Posterior cingulate gyrus (tissue), 11 donors: Measurements from ENCODE around the gene AEBP2.
"Not testable (repeated sequence)": the region's sequence is repeated elsewhere in the genome, so short reads cannot be mapped to it uniquely, and the experiment has no call there.

ENCODE experiments used
- DNase-seq, 10 donors: peaks; one replicate each; pipeline versions ENCODE4 v3.0.0 to v3.0.0-alpha.2; 2020 to 2021; ENCODE audit warnings: mixed read lengths in 3 of 10
- intact Hi-C: fragments of 100-400 bp; cut with DNase I; formaldehyde crosslinking; loops from one replicate; pipeline ENCODE4 v1.15.1; 2023

Gene AEBP2

GRCh38 chr12:19415563-19415962 is 23.7 kb upstream of the AEBP2 start:
- DNase-seq, result no peak
- intact Hi-C loops, result no loop called here

GRCh38 chr12:19419086-19419485 is 20.2 kb upstream of the AEBP2 start:
- intact Hi-C loops, result no loop called here
- DNase-seq, result peak in 2 of 10 donors; percentile 11 to 29

DNA sequence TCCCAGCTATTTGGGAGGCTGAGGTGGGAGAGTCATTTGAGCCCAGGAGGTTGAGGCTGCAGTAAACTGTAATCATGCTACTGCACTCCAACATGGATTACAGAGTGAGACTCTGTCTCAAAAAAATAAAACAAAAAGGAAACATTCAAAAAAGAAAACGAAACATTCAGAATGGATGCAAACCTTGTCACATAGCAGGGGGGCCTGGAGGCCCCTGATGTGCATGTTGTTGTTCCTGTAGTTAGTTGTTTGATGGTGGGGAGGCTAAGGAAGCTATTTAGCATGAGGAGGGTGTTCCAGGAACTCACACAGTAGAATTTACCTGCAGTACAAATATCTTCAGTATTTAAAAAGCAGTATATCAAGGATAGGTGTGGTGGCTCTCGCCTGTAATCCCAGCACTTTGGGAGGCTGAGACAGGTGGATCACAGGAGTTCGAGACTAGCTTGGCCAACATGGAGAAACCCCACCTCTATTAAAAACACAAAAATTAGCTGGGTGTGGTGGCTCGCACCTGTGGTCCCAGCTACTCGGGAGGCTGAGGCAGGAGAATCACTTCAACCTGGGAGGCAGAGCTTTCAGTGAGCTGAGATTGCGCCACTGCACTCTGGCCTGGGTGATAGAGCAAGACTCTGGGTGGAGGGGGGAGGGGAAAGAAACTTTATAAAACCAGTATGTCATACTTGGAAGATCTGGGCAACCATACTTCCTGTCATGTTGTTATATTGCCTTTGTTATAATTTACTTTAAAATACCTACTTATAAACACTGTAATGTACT is 17.6 kb upstream of the AEBP2 start:
- DNase-seq, result peak in 2 of 10 donors; percentile 12 to 16
- intact Hi-C loops, result no loop called here

DNA sequence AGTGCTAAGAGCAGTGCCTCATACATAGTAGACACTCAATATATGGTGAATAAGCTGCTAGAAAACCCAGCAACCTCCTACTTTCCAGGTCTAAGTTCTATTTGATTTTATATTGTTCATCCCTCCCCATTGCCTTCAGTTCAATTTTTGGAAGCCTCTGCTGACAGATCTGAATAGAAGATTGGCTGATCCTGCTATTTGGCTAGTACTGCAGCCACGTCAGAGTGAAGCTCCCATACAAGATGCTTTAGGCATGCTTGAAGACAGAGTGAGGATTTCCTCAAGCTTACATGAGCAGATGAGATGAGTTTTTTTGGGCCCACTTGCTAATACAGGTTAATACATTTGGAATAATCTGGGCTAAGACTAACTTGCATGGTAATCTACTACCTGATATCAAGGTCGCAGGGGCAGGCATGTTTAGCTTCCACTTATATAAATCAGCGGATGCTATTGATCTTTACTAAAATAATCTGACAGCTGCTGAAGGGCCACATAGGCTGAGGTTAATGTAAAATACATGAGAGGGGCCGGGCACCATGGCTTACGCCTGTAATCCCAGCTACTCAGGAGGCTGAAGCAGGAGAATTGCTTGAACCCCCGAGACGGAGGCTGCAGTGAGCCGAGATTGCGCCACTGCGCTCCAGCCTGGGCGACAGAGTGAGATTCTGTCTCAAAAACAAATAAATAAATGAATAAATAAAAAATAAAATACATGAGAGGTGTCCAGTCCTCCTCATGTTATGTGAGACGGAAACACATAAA is 15.9 kb upstream of the AEBP2 start:
- intact Hi-C loops, result no loop called here

GRCh38 chr12:19428246-19428645 is 11.0 kb upstream of the AEBP2 start:
- intact Hi-C loops, result no loop called here
- no peak for DNase-seq

More for the DNA sequence above, 15.9 kb upstream of the AEBP2 start:
- peak in 2 of 10 donors; percentile 6 to 43 for DNase-seq

DNA sequence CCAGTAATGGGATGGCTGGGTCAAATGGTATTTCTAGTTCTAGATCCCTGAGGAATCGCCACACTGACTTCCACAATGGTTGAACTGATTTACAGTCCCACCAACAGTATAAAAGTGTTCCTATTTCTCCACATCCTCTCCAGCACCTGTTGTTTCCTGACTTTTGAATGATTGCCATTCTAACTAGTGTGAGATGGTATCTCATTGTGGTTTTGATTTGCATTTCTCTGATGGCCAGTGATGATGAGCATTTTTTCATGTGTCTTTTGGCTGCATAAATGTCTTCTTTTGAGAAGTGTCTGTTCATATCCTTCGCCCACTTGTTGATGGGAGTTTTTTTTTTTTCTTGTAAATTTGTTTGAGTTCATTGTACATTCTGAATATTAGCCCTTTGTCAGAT is 9.8 kb upstream of the AEBP2 start:
- intact Hi-C loops, DNase-seq: not testable (repeated sequence)

DNA sequence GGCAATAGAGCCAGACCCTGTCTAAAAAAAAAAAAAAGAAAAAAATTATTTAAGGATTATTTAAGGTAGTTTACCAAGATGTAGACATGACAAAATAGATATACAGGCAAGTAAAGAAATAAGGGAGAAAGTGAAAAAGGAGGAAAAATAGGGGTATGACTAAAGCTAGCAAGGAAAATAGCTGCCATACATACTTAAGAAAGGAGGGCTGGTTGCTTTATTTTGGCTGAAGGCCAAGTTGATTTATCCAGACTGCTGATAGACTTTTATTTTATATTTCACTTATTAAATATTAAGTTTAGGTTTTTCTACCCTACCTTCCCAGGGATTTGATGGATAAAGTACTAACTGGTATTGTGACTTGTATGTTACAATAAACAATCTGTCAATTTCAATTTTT is 8.3 kb upstream of the AEBP2 start:
- intact Hi-C loops, result no loop called here

DNA sequence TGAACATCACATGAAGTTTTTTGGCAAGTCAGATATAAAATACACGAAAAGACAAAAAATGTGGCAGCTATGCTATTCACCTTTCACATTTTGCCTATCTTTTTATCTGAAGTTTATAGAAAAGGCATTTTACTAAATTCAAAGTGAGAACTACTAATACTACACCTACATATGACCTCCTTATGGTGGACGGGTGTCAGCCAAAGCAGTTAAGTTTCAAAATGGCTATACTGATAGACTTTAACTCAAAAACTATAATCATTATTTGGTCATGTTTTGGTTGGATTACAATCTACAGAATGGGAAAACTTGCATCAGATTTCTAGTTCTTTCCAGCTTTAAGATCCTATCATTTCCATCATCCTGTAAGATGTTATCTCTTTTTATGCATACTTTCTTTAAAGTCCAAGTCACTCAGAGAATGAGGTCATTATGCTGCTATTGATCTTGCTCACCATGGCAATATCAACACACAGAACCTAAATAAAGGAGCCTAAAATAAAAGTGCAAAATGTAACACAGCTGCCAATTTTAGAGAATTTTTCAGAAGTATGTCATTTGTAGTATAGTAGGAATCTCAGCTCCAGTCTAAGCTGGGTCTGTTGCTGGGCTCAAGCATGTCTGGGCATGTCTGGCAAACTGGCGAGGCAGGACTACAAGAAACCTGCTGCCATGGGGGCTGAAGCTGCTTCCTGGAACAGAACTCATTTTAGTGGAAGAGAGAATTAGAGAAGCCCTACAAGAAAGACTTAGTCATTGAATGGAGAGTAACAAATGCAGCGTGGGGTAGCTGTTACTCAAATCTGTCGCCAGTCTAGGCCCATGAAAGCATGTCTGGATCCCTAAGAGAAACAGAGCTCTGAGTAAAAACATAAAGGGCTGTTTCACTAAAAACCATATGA is 7.6 kb upstream of the AEBP2 start:
- intact Hi-C loops, result no loop called here
- DNase-seq, result no peak

More for the DNA sequence above, 8.3 kb upstream of the AEBP2 start:
- DNase-seq, result no peak

DNA sequence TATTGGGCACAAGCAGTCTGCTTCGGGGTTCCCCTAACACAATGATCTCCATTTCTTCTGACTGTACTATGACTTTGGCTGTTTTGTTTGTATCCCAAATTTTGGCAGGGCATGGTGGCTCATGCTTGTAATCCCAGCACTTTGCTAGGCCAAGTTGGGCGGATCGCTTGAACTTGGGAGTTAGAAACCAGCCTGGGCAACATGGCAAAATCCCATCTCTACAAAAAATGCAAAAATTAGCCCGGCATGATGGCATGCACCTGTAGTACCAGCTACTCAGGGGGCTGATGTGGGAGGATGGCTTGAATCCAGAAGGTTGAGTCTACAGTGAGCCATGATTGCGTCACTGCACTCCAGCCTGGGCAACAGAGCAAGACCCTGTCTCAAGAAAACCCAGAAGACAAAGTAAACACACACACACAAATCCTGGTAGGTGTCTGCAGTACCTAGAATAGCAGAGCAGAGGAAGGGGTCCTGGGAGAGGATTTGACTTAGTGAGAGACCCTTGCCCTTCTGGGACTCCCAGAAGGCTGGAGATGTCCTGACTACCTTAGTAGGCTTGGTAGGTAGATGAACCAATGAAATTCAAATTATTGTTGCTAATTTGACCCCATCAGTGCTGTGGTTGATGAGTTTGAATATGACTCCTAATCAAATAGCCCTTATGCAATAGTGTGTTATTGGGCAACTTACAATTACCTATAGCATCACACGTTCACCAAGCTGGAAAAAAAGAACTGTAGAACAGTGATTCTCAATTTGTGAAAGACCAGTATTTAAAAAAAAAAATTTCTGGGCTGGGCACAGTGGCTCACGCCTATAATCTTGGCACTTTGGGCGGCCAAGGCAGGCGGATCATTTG is 6.8 kb upstream of the AEBP2 start:
- no peak for DNase-seq
- intact Hi-C loops, result no loop called here

DNA sequence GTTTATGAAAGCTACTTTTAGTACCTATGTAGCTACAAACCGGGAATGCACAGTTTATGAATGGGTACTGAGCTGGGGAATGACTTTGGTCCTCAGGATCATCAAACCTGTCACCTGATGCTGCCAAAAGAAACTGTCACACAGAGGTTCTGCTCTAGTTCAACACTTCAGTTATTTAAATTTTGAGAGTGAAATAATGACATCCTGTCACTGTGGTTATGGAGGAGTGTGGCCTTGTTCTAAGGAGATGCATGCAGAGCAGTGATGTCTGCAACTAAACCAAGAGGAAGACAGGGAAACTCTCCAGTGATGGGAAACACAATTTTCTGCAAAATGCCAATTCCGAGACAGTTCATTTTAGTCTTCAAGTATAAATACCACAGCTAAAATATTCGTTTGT is 4.8 kb upstream of the AEBP2 start:
- intact Hi-C loops, result no loop called here
- no peak for DNase-seq

- DNase-seq, result no peak
- intact Hi-C loops, result no loop called here
Measured at GRCh38 chr12:19435831-19436497, 3.3 kb upstream of the AEBP2 start.

GRCh38 chr12:19436931-19437330 is 2.4 kb upstream of the AEBP2 start:
- DNase-seq, result no peak
- intact Hi-C loops, result no loop called here

DNA sequence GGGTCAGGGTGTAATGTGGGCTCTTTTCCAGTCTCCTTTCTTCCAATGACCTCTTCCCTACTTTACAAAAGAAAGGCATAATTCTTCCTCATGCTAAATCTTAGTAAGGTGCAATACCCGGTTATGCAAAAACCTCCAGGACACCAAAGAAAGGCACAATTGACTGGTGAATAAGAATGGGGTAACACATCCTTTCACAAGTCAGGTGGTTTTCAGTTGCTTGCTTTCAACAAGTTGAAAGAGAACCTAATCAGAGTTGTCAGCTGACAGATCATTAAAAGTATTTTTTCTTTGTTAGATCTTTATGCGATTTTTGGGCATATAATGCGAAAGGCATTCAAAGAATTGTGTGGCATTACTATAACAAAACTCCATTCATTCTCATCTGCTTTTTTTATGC is 1.3 kb upstream of the AEBP2 start:
- DNase-seq, result no peak

GRCh38 chr12:19440019-19440858 is 947 bp downstream of the AEBP2 start:
- intact Hi-C loops, result no loop called here
- DNase-seq, result peak in 9 of 10 donors; percentile 13 to 89 (median 35)

More for the DNA sequence above, 1.3 kb upstream of the AEBP2 start:
- intact Hi-C loops, result no loop called here

DNA sequence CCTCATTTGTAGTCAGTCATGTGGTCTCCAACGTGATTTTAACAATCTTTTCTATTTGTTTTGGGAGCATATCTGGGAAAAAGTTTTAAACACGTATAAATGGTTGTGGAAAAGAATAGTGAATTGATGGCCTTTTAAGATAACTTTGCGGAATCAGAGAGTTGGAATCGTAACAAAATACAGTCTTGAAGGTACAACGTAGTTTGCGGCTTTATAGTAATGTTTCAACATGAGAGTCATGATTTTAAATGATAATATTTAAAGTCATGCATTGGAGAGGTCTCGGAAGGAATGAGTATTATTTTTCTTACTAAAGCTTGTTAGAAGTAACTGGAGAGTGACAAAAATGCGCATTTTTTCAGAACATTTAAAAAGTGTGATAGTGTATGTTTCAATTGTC is 1.6 kb downstream of the AEBP2 start:
- no peak for DNase-seq
- intact Hi-C loops, result no loop called here

- intact Hi-C loops, result no loop called here
- no peak for DNase-seq
Measured at GRCh38 chr12:19443585-19443984, 4.3 kb downstream of the AEBP2 start.

DNA sequence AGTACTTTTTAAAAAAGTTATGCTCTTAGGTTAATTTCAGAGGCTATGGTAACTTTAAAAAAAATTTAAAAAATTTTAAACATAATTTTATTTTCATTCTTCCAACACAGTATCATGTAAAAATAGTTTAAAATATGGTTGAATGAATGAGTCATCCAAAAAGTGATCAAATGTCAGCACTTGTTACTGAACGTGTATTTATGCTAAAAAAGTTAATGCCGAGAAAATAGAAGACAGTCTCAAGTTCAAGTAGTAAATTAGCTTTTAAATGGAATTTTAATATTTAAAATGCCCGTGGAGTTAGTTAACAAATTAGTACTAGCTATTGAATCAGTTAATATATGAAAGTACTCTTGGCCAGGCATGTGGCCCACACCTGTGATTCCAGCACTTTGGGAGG is 4.8 kb downstream of the AEBP2 start:
- intact Hi-C loops, result no loop called here
- no peak for DNase-seq

DNA sequence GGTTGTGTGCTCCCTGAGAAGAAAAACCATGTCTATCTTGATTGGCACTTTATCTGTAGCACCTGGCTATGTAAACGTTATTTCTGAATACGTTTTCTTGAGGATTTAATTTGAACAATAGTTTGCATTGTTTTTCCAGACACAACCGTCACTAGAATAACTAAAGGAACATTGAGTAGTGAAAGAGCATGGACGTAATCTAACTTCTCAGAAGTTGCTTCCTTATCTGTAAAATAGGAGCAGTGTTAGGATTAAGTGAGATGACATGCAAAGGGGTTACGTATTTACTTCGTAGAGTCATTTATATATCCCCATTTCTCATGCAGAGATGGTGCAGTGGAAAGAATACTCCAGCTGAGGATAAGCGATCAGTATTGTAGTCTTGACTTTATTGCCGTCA is 8.1 kb downstream of the AEBP2 start:
- no peak for DNase-seq
- intact Hi-C loops, result no loop called here
